Endothelial cell of umbilical vein (primary cell): ENCODE data around the gene N4BP2. TPM values are rescaled to one million over a fixed set of nuclear protein-coding genes. Genes with fewer than 3 reads are reported as not detected.

Experiments used
- BruUV-seq: library from RNA; stranded (reverse); fragments of 400-500 nt; replicated peaks from 2 replicates; lab custom pipeline; 2021; lab: Mats Ljungman, UMichigan
- CTCF ChIA-PET: fragments of 300-600, 350-600 bp; sonication (Branson Sonifier 250); formaldehyde crosslinking; loops from one replicate; lab custom pipeline; 2021; ENCODE audit warnings: antibody characterized with exemption, inconsistent platforms; lab: Charles Lee
- POLR2A ChIA-PET: fragments of 300-600, 350-600 bp; sonication (Branson Sonifier 250); formaldehyde crosslinking; loops from one replicate; lab custom pipeline; 2021; ENCODE audit warnings: antibody characterized with exemption, inconsistent platforms; lab: Charles Lee
- DNase-seq: peaks from one replicate; pipeline ENCODE4 v3.0.0-alpha.2; 2011; ENCODE audit warnings: low read depth, low spot score
- FAIRE-seq: peaks from 2 replicates; lab custom pipeline; 2011; peaks lifted over from hg19 to GRCh38; lab: Jason Lieb, UNC
- H2AFZ ChIP-seq: 2 replicates; pipeline ENCODE4 v1.6.0; 2012; ENCODE audit warnings: low read depth, low read length, control low read depth, inconsistent platforms
- H3K27ac ChIP-seq: 2 replicates; pipeline ENCODE4 v1.5.1; 2011; ENCODE audit warnings: low read depth, mild to moderate bottlenecking, control low read depth, low read length, moderate library complexity; ENCODE audit not compliant: insufficient read depth
- H3K27me3 ChIP-seq, 2 experiments: 2 replicates each; pipeline versions ENCODE4 v1.6.0 to v1.6.1; 2011; ENCODE audit warnings: low read length in 2 of 2, mixed read lengths in 1 of 2; ENCODE audit not compliant: control insufficient read depth in 2 of 2, insufficient read depth in 2 of 2
- H3K36me3 ChIP-seq, 2 experiments: 2 replicates in 1 of 2; 3 replicates in 1 of 2; pipeline ENCODE4 v1.5.1; 2011; ENCODE audit warnings: low read length in 2 of 2, mild to moderate bottlenecking in 1 of 2, moderate library complexity in 1 of 2; ENCODE audit not compliant: control insufficient read depth in 2 of 2, insufficient read depth in 2 of 2; ENCODE audit errors: extremely low read depth in 1 of 2
- H3K4me1 ChIP-seq: 3 replicates; pipeline ENCODE4 v1.5.1; 2011; ENCODE audit warnings: mild to moderate bottlenecking, low read length; ENCODE audit not compliant: control insufficient read depth, insufficient read depth; ENCODE audit errors: extremely low read depth
- H3K4me2 ChIP-seq: 2 replicates; pipeline ENCODE4 v1.6.1; 2011; ENCODE audit warnings: low read length, control low read depth, mixed read lengths; ENCODE audit not compliant: insufficient read depth
- H3K4me3 ChIP-seq, 3 experiments: fragments of 200-600 bp in 1 of 3; sonication (generic), shearing (Covaris generic) in 1 of 3; replicated peaks in 1 of 3; 2 replicates each; pipeline ENCODE4 v1.5.1; 2011 to 2016; ENCODE audit warnings: control low read depth in 3 of 3, low read length in 3 of 3, mild to moderate bottlenecking in 2 of 3, inconsistent platforms in 1 of 3, low read depth in 1 of 3, moderate library complexity in 1 of 3; ENCODE audit not compliant: insufficient read depth in 1 of 3
- H3K79me2 ChIP-seq: 2 replicates; pipeline ENCODE4 v1.6.0; 2012; ENCODE audit warnings: low read length, inconsistent platforms; ENCODE audit not compliant: control insufficient read depth, insufficient read depth
- H3K9ac ChIP-seq: replicated peaks from 2 replicates; pipeline ENCODE3; 2011; ENCODE audit warnings: low read length, control low read depth; ENCODE audit not compliant: insufficient read depth; ENCODE audit errors: extremely low read depth
- H3K9me1 ChIP-seq: replicated peaks from 3 replicates; pipeline ENCODE4 v1.6.0; 2011; ENCODE audit warnings: mild to moderate bottlenecking, low read length; ENCODE audit not compliant: control insufficient read depth, insufficient read depth; ENCODE audit errors: extremely low read depth
- H3K9me3 ChIP-seq: replicated peaks from 2 replicates; pipeline ENCODE4 v1.5.1; 2012; ENCODE audit warnings: low read length, inconsistent platforms; ENCODE audit not compliant: control insufficient read depth, insufficient read depth
- H4K20me1 ChIP-seq: replicated peaks from 2 replicates; pipeline ENCODE3; 2011; ENCODE audit warnings: mild to moderate bottlenecking, low read length; ENCODE audit not compliant: control insufficient read depth, insufficient read depth; ENCODE audit errors: extremely low read depth
- EZH2 ChIP-seq: IDR thresholded peaks from 2 replicates; pipeline ENCODE4 v1.6.1; 2012; ENCODE audit warnings: borderline replicate concordance, low read depth, mild to moderate bottlenecking, moderate library complexity, low read length, inconsistent platforms; ENCODE audit not compliant: severe bottlenecking
- GATA2 ChIP-seq: IDR thresholded peaks from 2 replicates; pipeline ENCODE4 v1.7.0; 2011; ENCODE audit warnings: low read depth, mild to moderate bottlenecking, moderate library complexity, mixed read lengths, low read length; ENCODE audit not compliant: insufficient read length, insufficient read depth
- MYC ChIP-seq: IDR thresholded peaks from one replicate; pipeline ENCODE4 v1.6.1; 2011; ENCODE audit warnings: mild to moderate bottlenecking, low read depth, low read length
- POLR2A ChIP-seq: IDR thresholded peaks from 2 replicates; pipeline ENCODE4 v1.6.1; 2012; ENCODE audit warnings: low read depth, mild to moderate bottlenecking, control low read depth, low read length
- POLR2AphosphoS5 ChIP-seq: IDR thresholded peaks from 2 replicates; pipeline ENCODE4 v1.6.1; 2012; ENCODE audit warnings: low read depth, mild to moderate bottlenecking, control low read depth, low read length, moderate library complexity; ENCODE audit not compliant: insufficient read depth
- dilution Hi-C: fragments of 300-500 bp; cut with MboI; formaldehyde crosslinking; loops from one replicate; pipeline ENCODE4 v1.15.0; 2019; ENCODE audit warnings: low sequenced_read_pairs; ENCODE audit not compliant: extremely low pct_ligation_motif_present
- intact Hi-C: fragments of 100-400 bp; cut with micrococcal nuclease; formaldehyde crosslinking; loops from one replicate; pipeline ENCODE4 v1.10.0; 2022
- polyA plus RNA-seq, 4 experiments: library from polyadenylated mRNA; depleted of rRNA in 3 of 4; stranded (reverse) in 3 of 4; unstranded in 1 of 4; fragments of >200 nt; gene quantifications; 2 replicates each; pipeline versions ENCODE4 v1.2.1 to v1.2.3, GENCODE V29; 2011 to 2012; ENCODE audit warnings: missing spikeins in 1 of 4
- total RNA-seq: library from RNA; stranded (reverse); gene quantifications from 2 replicates; pipeline ENCODE4 v1.2.3, GENCODE V29; 2021
- TF ChIP-seq, protein P1 (sequence below): IDR thresholded peaks from 2 replicates; pipeline ENCODE4 v1.6.1; 2011; ENCODE audit not compliant: insufficient read depth, insufficient read length
- TF ChIP-seq, protein P2 (sequence below), 2 donors: IDR thresholded peaks; 1 replicate in 1 of 2; 2 replicates in 1 of 2; pipeline ENCODE4 v1.5.1; 2011; ENCODE audit warnings: low read length in 2 of 2, mild to moderate bottlenecking in 2 of 2, moderate library complexity in 2 of 2, control low read depth in 1 of 2, inconsistent platforms in 1 of 2, low read depth in 1 of 2; ENCODE audit not compliant: insufficient read depth in 1 of 2; ENCODE audit errors: extremely low read depth in 1 of 2

Gene N4BP2
- total and polyA plus RNA-seq, 2 donors (not counting 3 experiments of a cell fraction or from before 2014, with no cell fraction given), result 0.87 to 6.9 TPM

- Histone ChIP-seq H3K27me3 (no peaks in the 10 kb centered on the region), H3K4me3 (no peak overlapping the region), H3K4me1 (no peaks in the 10 kb centered on the region), H3K79me2 (no peaks in the 10 kb centered on the region), H3K4me2 (no peak overlapping the region), H3K9me1 (no peaks in the 10 kb centered on the region), H3K9me3 (no peaks in the 10 kb centered on the region), H3K9ac (no peak overlapping the region), H3K27ac (no peak overlapping the region), H2AFZ (no peak overlapping the region), H3K36me3 (no peaks in the 10 kb centered on the region), H4K20me1 (no peaks in the 10 kb centered on the region)
- no TSS peak for BruUV-seq
- ChIA-PET CTCF (interaction anchor here (0.9 to 1.1 kb wide), 2 partner anchors 152 to 168 kb away, joined by 3 read pairs; no protein-coding TSS in a partner anchor), POLR2A (no interaction called here)
- DNase-seq, result no peak
- no peak for FAIRE-seq
- intact Hi-C loops (no loop called here), dilution Hi-C loops (no loop called here)
- TF ChIP-seq POLR2AphosphoS5, result no peak
- TF ChIP-seq POLR2A, result no peak
- TF ChIP-seq, protein P1, sequence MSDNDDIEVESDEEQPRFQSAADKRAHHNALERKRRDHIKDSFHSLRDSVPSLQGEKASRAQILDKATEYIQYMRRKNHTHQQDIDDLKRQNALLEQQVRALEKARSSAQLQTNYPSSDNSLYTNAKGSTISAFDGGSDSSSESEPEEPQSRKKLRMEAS, result no peak
- TF ChIP-seq EZH2, result no peak
- TF ChIP-seq GATA2, result no peak
- TF ChIP-seq MYC, result no peak
- TF ChIP-seq, protein P2, sequence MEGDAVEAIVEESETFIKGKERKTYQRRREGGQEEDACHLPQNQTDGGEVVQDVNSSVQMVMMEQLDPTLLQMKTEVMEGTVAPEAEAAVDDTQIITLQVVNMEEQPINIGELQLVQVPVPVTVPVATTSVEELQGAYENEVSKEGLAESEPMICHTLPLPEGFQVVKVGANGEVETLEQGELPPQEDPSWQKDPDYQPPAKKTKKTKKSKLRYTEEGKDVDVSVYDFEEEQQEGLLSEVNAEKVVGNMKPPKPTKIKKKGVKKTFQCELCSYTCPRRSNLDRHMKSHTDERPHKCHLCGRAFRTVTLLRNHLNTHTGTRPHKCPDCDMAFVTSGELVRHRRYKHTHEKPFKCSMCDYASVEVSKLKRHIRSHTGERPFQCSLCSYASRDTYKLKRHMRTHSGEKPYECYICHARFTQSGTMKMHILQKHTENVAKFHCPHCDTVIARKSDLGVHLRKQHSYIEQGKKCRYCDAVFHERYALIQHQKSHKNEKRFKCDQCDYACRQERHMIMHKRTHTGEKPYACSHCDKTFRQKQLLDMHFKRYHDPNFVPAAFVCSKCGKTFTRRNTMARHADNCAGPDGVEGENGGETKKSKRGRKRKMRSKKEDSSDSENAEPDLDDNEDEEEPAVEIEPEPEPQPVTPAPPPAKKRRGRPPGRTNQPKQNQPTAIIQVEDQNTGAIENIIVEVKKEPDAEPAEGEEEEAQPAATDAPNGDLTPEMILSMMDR (IDR thresholded peaks at IDR 0.05; ENCODE audit: extremely low read depth in 1 of 2, insufficient read depth in 1 of 2, low read depth in 1 of 2, low read length in 2 of 2), result no peak
Measured at GRCh38 chr4:40157436-40157835, 100.8 kb downstream of the N4BP2 start.
